K562 (cell line): ENCODE measurements around the gene GPC1. TPM values are rescaled to one million over a fixed set of nuclear protein-coding genes. Genes with fewer than 3 reads are reported as not detected.

Experiments
- ZNF318 ChIP-seq, 2 experiments: fragments of 450-650 bp; IDR thresholded peaks; 2 replicates each; pipeline ENCODE4 v1.6.1; 2016; ENCODE audit warnings: mild to moderate bottlenecking in 2 of 2, borderline replicate concordance in 1 of 2, low read depth in 1 of 2, moderate library complexity in 1 of 2
- polyA plus RNA-seq, 8 experiments: library from polyadenylated mRNA; depleted of rRNA in 4 of 8; stranded (reverse) in 5 of 8; unstranded in 3 of 8; fragments of >200 nt; fragmentation: Nextera tagmentation in 2 of 8; fragmentation: Illumina TruSeq in 1 of 8; extraction: Ambion mirVana in 2 of 8; extraction: Trizol in 1 of 8; gene quantifications; 2 replicates each; pipeline versions ENCODE4 v1.2.1 to v1.2.3, GENCODE V29; 2011 to 2014; ENCODE audit warnings: inconsistent platforms in 1 of 8, missing spikeins in 1 of 8
- total RNA-seq, 7 experiments: library from RNA; depleted of rRNA in 6 of 7; stranded (reverse); fragments of >200 nt in 6 of 7; fragmentation: Illumina TruSeq in 2 of 7; extraction: Trizol in 2 of 7; gene quantifications; 2 replicates each; pipeline versions ENCODE4 v1.2.1 to v1.2.3, GENCODE V29; 2011 to 2021; ENCODE audit warnings: low replicate concordance in 1 of 7

GPC1 gene
- total and polyA plus RNA-seq, 9 of the 15 experiments (the other 6 are each of a cell fraction or from before 2014, with no cell fraction given) = 0.07 to 0.82 (median 0.14) TPM; not detected in 3

GRCh38 chr2:240440251-240440650 is 4.8 kb downstream of the GPC1 start (continued):
- no peak for TF ChIP-seq ZNF318 (IDR thresholded peaks at IDR 0.05; ENCODE audit: borderline replicate concordance in 1 of 2, low read depth in 1 of 2)
